Fibroblast of skin of right biceps (primary cell): Measurements from ENCODE around the gene WWC2.

ENCODE experiments used
- DNase-seq: peaks from one replicate; pipeline ENCODE4 v3.0.0-alpha.2; 2013

The WWC2 gene

GRCh38 chr4:183362036-183362435, 263.0 kb downstream of the WWC2 start:
- DNase-seq = no peak

GRCh38 chr4:183362916-183363542, 264.0 kb downstream of the WWC2 start:
- peak; percentile 37 for DNase-seq

- no peak for DNase-seq
Measured at GRCh38 chr4:183364025-183364424, 265.0 kb downstream of the WWC2 start.

- DNase-seq = peak; percentile 57
Measured at GRCh38 chr4:183366206-183366835, 267.3 kb downstream of the WWC2 start.

GRCh38 chr4:183369073-183369472, 270.0 kb downstream of the WWC2 start:
- no peak for DNase-seq
